Endodermal cell (in vitro differentiated cells): ENCODE results near the gene LRP10. TPM values are rescaled to one million over a fixed set of nuclear protein-coding genes. Genes with fewer than 3 reads are reported as not detected.

Source experiments
- DNase-seq: peaks from one replicate; pipeline ENCODE4 v3.0.0-alpha.2; 2017
- H3K27ac ChIP-seq: 2 replicates; pipeline ENCODE4 v1.5.1; 2013; ENCODE audit warnings: mild to moderate bottlenecking, low read depth, low read length, moderate library complexity
- H3K27me3 ChIP-seq: 2 replicates; pipeline ENCODE4 v1.6.1; 2013; ENCODE audit warnings: mild to moderate bottlenecking, low read length, moderate library complexity; ENCODE audit not compliant: insufficient read depth, control insufficient read depth, poor library complexity, severe bottlenecking
- H3K36me3 ChIP-seq: 2 replicates; pipeline ENCODE4 v1.7.0; 2013; ENCODE audit warnings: mild to moderate bottlenecking, low read length, moderate library complexity; ENCODE audit not compliant: control insufficient read depth, insufficient read depth
- H3K4me1 ChIP-seq: one replicate; pipeline ENCODE4 v1.7.0; 2013; ENCODE audit warnings: low read length; ENCODE audit not compliant: control insufficient read depth, insufficient read depth
- H3K4me3 ChIP-seq: 2 replicates; pipeline ENCODE4 v1.5.1; 2013; ENCODE audit warnings: mild to moderate bottlenecking, low read length, moderate library complexity
- H3K9ac ChIP-seq: 2 replicates; pipeline ENCODE4 v1.6.1; 2013; ENCODE audit warnings: mild to moderate bottlenecking, low read length, moderate library complexity; ENCODE audit not compliant: poor library complexity, severe bottlenecking; ENCODE audit errors: extremely low read depth
- H3K9me3 ChIP-seq: 2 replicates; pipeline ENCODE4 v1.6.1; 2013; ENCODE audit warnings: mild to moderate bottlenecking, low read length, moderate library complexity; ENCODE audit not compliant: control insufficient read depth
- H3K27ac Mint-ChIP-seq: 2 replicates; pipeline ENCODE4 v1.8.0; 2020; ENCODE audit warnings: mixed read lengths
- H3K27me3 Mint-ChIP-seq: 2 replicates; pipeline ENCODE4 v1.8.0; 2021; ENCODE audit warnings: mild to moderate bottlenecking, mixed read lengths; ENCODE audit not compliant: insufficient read depth
- H3K36me3 Mint-ChIP-seq: 2 replicates; pipeline ENCODE4 v1.8.0; 2020; ENCODE audit warnings: low read depth, mixed read lengths
- H3K4me1 Mint-ChIP-seq: 2 replicates; pipeline ENCODE4 v1.8.0; 2020; ENCODE audit warnings: mixed read lengths
- H3K4me3 Mint-ChIP-seq: 2 replicates; pipeline ENCODE4 v1.8.0; 2020; ENCODE audit warnings: mild to moderate bottlenecking, moderate library complexity, mixed read lengths
- H3K9me3 Mint-ChIP-seq: 2 replicates; pipeline ENCODE4 v1.8.0; 2020; ENCODE audit warnings: mild to moderate bottlenecking, mixed read lengths
- CTCF ChIP-seq: fragments of 200-600 bp; sonication (generic); conservative IDR thresholded peaks from 2 replicates; pipeline ENCODE4 v1.5.0; 2021; ENCODE audit warnings: antibody characterized with exemption, mild to moderate bottlenecking
- WGBS, 2 experiments: methylation state at CpG; one replicate each; pipeline versions ENCODE4 v1.1.5 to v1.1.7; 2013; ENCODE audit warnings: missing lambda C conversion rate in 2 of 2, mixed read lengths in 1 of 2; ENCODE audit not compliant: insufficient coverage in 1 of 2, insufficient read length in 1 of 2; 5-methylcytosine and 5-hydroxymethylcytosine counted together
- total RNA-seq, 2 donors: library from RNA; stranded (reverse); fragmentation: NEBNext Ultra II Directional in 1 of 2; extraction: Animal tissue kit (Norgen Biotek cat#: 25700) in 1 of 2; gene quantifications; 2 replicates in 1 of 2; 3 replicates in 1 of 2; pipeline ENCODE4 v1.2.1, GENCODE V29; 2021

Gene LRP10
- total RNA-seq, 2 donors from 2014 or later, result 28.9 to 41.5 TPM

DNA sequence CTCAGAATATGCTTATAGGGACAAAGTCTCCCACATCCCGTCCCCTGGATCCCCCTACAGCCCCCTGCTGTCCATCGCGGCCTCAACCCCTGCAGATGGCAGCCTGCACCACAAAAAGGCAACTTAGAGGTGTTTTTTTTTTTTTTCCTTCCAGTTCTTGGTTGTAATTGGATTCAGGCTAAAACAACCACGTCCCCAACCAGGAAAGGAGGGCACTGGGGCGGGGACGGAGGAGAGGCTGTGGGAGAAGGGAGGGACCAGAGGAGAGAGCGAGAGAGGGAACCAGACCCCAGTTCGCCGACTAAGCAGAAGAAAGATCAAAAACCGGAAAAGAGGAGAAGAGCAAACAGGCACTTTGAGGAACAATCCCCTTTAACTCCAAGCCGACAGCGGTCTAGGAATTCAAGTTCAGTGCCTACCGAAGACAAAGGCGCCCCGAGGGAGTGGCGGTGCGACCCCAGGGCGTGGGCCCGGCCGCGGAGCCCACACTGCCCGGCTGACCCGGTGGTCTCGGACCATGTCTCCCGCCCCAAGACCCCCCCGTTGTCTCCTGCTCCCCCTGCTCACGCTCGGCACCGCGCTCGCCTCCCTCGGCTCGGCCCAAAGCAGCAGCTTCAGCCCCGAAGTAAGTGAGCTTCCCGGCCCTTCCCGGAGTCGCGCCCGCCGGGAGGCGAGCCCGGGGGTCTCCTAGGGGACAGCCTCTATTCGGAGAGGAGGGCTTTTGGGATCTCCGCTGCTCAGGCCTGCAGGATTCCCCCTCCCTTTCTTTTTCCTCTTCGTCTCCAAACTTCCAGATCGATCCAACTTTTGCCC is 35.0 kb upstream of the LRP10 start, which contains the start of gene MMP14:
MMP14 (plus strand) TSS at position 285 of the 813 bp plus-strand sequence; CDS start at position 518, 233 bp downstream.
- Mint-ChIP-seq H3K9me3 (no peaks in the 10 kb centered on the region), H3K27ac (peak within 1 kb of the TSS; percentile 98), H3K4me1 (peaks cover 19% of the 10 kb centered on the region), H3K36me3 (peaks cover 47% of the 10 kb centered on the region), H3K27me3 (no peaks in the 10 kb centered on the region), H3K4me3 (peak within 1 kb of the TSS; percentile 100)
- peaks cover 7% of the 10 kb centered on the region for H3K4me1 ChIP-seq
- H3K9ac ChIP-seq, result peak within 1 kb of the TSS; percentile 98
- H3K9me3 ChIP-seq, result no peaks in the 10 kb centered on the region
- no peaks in the 10 kb centered on the region for H3K27me3 ChIP-seq
- peak; percentile 87 for DNase-seq
- peak; percentile 64 for TF ChIP-seq CTCF
- peak within 1 kb of the TSS; percentile 95 for H3K4me3 ChIP-seq
- H3K36me3 ChIP-seq, result peaks cover 59% of the 10 kb centered on the region
- 1 to 2% methylated on average over 12 to 46 of the region's 46 CpGs for WGBS, 2 experiments
- peak within 1 kb of the TSS; percentile 71 for H3K27ac ChIP-seq

GRCh38 chr14:22837114-22837749 is 34.3 kb upstream of the LRP10 start:
- Mint-ChIP-seq H3K36me3 (peaks cover 49% of the 10 kb centered on the region), H3K27me3 (no peaks in the 10 kb centered on the region), H3K9me3 (no peaks in the 10 kb centered on the region), H3K4me1 (peaks cover 19% of the 10 kb centered on the region), H3K4me3 (peak overlapping the region; percentile 100), H3K27ac (peak overlapping the region; percentile 98)
- Histone ChIP-seq H3K27ac (peak overlapping the region; percentile 71), H3K9ac (peak overlapping the region; percentile 98), H3K27me3 (no peaks in the 10 kb centered on the region), H3K4me1 (peaks cover 7% of the 10 kb centered on the region), H3K9me3 (no peaks in the 10 kb centered on the region), H3K36me3 (peaks cover 59% of the 10 kb centered on the region), H3K4me3 (peak overlapping the region; percentile 95)
- TF ChIP-seq CTCF, result no peak
- 0 to 2% methylated on average over 4 to 57 of the region's 57 CpGs for WGBS, 2 experiments
- peak; percentile 80 for DNase-seq

DNA sequence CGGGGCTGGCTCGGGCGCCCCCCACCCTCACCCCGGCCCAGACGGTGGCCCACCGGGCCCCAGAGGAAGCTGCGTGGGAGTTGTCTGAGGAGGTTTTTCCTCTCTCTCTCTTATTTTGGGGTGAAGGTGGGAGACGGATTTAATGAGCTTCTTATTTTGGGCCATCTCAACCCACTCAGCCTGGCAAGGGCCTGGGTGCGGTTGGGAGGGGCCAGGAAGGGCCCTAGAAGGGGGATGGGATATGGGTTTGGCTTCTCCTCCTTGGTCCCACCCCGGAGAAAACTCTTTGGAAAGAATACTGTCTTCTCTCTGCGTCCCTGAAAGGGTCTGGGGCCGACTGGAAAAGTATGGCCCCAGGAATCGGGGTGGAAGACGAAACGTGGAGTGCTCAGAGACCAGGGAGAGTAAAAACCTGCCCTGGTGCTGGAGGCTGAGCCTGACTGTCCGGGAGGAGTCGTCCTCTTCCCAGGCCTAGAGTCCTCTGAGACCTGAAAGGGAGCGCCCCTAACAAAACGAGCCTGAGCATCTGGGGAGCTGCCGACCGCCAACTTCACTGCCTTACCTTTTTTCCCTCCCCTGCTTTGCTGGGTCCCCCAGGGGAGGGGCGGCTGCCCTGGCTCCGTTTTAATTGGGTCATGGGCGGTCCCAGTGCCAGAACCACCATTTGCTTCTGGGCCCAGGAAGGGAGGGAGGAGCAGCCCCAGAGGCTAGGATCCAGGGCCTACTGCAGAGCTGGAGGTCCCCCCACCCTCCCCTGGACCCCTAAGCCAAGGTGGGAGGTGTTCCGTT is 33.6 kb upstream of the LRP10 start:
- peak; percentile 78 for DNase-seq
- 24 to 54% methylated on average over 5 to 23 of the region's 25 CpGs for WGBS, 2 experiments
- Mint-ChIP-seq H3K4me1 (peaks cover 19% of the 10 kb centered on the region), H3K27me3 (no peaks in the 10 kb centered on the region), H3K9me3 (no peaks in the 10 kb centered on the region), H3K36me3 (peaks cover 53% of the 10 kb centered on the region), H3K27ac (peak overlapping the region; percentile 89), H3K4me3 (peak overlapping the region; percentile 100)
- Histone ChIP-seq H3K9ac (peak overlapping the region; percentile 98), H3K36me3 (peaks cover 60% of the 10 kb centered on the region), H3K27ac (no peak overlapping the region), H3K9me3 (no peaks in the 10 kb centered on the region), H3K4me1 (peaks cover 7% of the 10 kb centered on the region), H3K4me3 (peak overlapping the region; percentile 95), H3K27me3 (no peaks in the 10 kb centered on the region)
- no peak for TF ChIP-seq CTCF
